Stomach (tissue), 4 donors: ENCODE measurements around the gene RBX1.

ENCODE experiments used
- CTCF ChIP-seq, 7 experiments: fragments of 450-650 bp in 4 of 7; fragments of 200-600 bp in 3 of 7; sonication (generic) in 3 of 7; IDR thresholded peaks; one replicate each; pipeline ENCODE4 v1.5.1; 2016 to 2019; ENCODE audit warnings: antibody characterized with exemption in 7 of 7, control low read depth in 2 of 7, mild to moderate bottlenecking in 1 of 7
- POLR2A ChIP-seq, 4 donors: fragments of 450-650 bp; IDR thresholded peaks; one replicate each; pipeline ENCODE4 v1.6.1; 2016; ENCODE audit warnings: antibody characterized with exemption in 4 of 4, control low read depth in 2 of 4, mild to moderate bottlenecking in 1 of 4, moderate library complexity in 1 of 4

- TF ChIP-seq CTCF (IDR thresholded peaks at IDR 0.05) (no peak), POLR2A (IDR thresholded peaks at IDR 0.05) (no peak)
Observed at GRCh38 chr22:41003066-41003465, 51.9 kb downstream of the RBX1 start.
